ENCODE data around the gene C1orf122.
"Not testable (repeated sequence)": the region's sequence is repeated elsewhere in the genome, so short reads cannot be mapped to it uniquely, and the experiment has no call there.

Gene C1orf122

GRCh38 chr1:37764414-37764825, 43.2 kb upstream of the C1orf122 start:
- CTCF ChIA-PET: interaction anchor here (0.6 kb wide), 1 partner anchor 1248 kb away, joined by 3 read pairs; no protein-coding TSS in a partner anchor
- DNase-seq (ENCODE audit: low read depth, low spot score): no peak
- TF ChIP-seq, protein P1, sequence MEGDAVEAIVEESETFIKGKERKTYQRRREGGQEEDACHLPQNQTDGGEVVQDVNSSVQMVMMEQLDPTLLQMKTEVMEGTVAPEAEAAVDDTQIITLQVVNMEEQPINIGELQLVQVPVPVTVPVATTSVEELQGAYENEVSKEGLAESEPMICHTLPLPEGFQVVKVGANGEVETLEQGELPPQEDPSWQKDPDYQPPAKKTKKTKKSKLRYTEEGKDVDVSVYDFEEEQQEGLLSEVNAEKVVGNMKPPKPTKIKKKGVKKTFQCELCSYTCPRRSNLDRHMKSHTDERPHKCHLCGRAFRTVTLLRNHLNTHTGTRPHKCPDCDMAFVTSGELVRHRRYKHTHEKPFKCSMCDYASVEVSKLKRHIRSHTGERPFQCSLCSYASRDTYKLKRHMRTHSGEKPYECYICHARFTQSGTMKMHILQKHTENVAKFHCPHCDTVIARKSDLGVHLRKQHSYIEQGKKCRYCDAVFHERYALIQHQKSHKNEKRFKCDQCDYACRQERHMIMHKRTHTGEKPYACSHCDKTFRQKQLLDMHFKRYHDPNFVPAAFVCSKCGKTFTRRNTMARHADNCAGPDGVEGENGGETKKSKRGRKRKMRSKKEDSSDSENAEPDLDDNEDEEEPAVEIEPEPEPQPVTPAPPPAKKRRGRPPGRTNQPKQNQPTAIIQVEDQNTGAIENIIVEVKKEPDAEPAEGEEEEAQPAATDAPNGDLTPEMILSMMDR (IDR thresholded peaks at IDR 0.05; ENCODE audit: insufficient read depth, low read length, missing control alignments): no peak
- POLR2A ChIA-PET: no interaction called here
- H3K4me3 ChIP-seq (ENCODE audit: low read depth, low read length): no peak overlapping the region

- ChIA-PET CTCF (no interaction called here), POLR2A (no interaction called here)
- TF ChIP-seq, protein P1 (IDR thresholded peaks at IDR 0.05; ENCODE audit: insufficient read depth, low read length, missing control alignments): no peak
- no peak for DNase-seq (ENCODE audit: low read depth, low spot score)
- no peak within 1 kb of the TSS for H3K4me3 ChIP-seq (ENCODE audit: low read depth, low read length)
These were observed 42.6 kb upstream of the C1orf122 start, which contains the start of gene EPHA10 for GRCh38 chr1:37764888-37765441. Gene EPHA10, minus strand, starts transcription at chr1:37765120. Its CDS starts 54 bp downstream, at chr1:37765066.

DNA sequence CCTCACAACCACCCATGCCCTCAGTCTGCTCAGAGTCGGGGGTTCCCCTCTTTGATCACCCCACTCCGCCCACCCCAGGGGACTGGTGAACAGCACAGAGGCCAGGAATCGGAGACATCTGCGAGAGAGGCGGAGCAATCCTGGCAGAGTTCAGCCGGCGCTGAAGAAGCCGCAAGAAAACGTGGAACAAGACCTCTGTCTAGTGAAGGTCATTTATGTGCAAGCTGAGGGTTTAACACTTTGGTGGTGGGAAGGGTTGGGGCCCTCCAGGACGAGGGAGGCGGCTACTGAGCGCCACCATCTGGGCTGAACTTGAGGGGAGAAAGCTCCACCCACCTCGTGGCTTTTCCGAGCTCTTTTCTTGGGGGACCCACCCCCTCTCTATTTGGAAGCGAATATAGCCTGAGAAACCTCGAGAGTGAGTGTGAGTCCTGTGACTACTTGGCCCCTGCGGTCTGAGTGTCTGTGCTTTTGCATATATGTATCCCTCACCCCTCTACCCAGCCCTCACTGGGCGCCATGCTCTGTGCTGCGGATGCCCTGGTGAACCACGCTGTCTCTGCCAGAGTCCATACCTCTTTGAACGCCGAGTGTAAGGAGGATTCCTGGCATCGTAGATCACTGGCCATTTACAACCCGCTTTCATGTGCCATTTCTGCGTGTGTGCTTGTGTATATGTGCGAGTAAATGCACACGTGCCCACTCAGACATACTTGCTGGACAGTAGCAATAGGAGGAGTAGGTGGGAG, 41.5 kb upstream of the C1orf122 start:
- TF ChIP-seq, protein P1 (IDR thresholded peaks at IDR 0.05; ENCODE audit: insufficient read depth, low read length, missing control alignments): no peak
- H3K4me3 ChIP-seq (ENCODE audit: low read depth, low read length): no peak overlapping the region
- CTCF ChIA-PET: no interaction called here
- POLR2A ChIA-PET: no interaction called here
- no peak for DNase-seq (ENCODE audit: low read depth, low spot score)

- no peak for DNase-seq (ENCODE audit: low read depth, low spot score)
- TF ChIP-seq, protein P1 (IDR thresholded peaks at IDR 0.05; ENCODE audit: insufficient read depth, low read length, missing control alignments): no peak
- POLR2A ChIA-PET: no interaction called here
- no peak overlapping the region for H3K4me3 ChIP-seq (ENCODE audit: low read depth, low read length)
- CTCF ChIA-PET: no interaction called here
These were observed 40.1 kb upstream of the C1orf122 start for GRCh38 chr1:37767488-37767887.

DNA sequence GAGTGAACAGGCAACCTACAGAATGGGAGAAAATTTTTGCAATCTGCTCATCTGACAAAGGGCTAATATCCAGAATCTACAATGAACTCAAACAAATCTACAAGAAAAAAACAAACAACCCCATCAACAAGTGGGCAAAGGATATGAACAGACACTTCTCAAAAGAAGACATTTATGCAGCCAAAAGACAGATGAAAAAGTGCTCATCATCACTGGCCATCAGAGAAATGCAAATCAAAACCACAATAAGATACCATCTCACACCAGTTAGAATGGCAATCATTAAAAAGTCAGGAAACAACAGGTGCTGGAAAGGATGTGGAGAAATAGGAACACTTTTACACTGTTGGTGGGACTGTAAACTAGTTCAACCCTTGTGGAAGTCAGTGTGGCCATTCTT, 36.1 kb upstream of the C1orf122 start:
- CTCF ChIA-PET; H3K4me3 ChIP-seq (ENCODE audit: low read depth, low read length); POLR2A ChIA-PET; DNase-seq (ENCODE audit: low read depth, low spot score): not testable (repeated sequence)

DNA sequence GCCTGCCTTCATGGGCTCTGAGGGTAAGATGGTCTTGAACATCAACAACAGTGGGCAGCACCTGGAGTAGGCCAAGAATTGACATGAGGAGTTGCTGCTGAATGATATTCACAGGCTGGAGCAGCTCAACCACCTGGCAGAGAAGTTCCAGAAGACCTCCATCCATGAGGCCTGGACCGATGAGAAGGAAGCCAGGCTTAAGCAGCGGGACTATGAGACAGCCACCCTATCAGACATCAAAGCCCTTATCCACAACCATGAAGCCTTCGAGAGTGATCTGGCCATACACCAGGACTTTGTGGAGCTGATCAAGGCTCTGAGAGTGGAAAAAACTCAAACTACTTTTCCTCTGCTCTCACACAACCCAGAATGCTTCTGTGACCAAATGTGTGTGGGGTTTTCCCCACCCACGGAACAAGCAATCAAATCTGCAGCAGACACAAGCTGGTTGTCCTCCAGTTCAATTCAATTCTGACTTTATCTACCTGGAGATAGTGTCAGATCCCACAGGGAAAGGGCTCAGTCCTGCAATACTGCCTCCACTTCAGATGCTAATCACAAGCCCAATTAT, 30.6 kb upstream of the C1orf122 start:
- ChIA-PET POLR2A (no interaction called here), CTCF (no interaction called here)
- TF ChIP-seq, protein P1 (IDR thresholded peaks at IDR 0.05; ENCODE audit: insufficient read depth, low read length, missing control alignments): no peak

More for the DNA sequence above, 30.6 kb upstream of the C1orf122 start:
- DNase-seq (ENCODE audit: low read depth, low spot score): no peak
- H3K4me3 ChIP-seq (ENCODE audit: low read depth, low read length): no peak overlapping the region
